DMS153 (cell line): ENCODE results near the gene TMEM219.

Experiments
- DNase-seq: peaks from one replicate; lab custom pipeline; 2025; lab: John Stamatoyannopoulos, UW

TMEM219 gene

DNA sequence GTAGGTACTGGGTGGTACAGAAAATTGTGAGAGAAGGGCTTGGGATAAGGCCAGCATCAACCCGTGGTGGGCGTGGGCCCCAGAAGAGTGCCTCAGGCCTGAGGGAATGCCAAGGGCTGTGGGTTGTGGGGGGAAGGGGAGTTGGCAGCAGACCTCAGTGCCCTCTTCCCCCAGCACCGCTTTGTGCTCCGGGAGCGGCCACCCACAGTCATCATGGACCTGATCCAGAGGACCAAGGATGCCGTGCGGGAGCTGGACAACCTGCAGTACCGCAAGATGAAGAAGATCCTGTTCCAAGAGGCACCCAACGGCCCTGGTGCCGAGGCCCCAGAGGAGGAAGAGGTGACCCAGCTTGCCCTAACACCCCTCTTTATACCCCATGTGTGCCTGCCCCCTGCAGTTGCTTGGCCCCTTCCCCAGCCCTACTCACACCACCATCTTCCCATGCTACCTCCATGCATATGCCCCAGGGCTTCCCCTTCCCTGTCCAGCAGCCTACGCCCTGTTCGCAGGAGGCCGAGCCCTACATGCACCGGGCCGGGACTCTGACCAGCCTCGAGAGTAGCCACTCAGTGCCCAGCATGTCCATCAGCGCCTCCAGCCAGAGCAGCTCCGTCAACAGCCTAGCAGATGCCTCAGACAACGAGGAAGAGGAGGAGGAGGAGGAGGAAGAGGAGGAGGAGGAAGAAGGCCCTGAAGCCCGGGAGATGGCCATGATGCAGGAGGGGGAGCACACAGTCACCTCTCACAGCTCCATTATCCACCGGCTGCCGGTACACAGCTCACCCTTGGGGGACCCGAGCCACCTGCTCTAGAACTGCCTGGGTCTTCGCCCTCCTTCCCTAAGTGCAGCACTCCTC is 20.9 kb downstream of the TMEM219 start:
- DNase-seq, result no peak

DNA sequence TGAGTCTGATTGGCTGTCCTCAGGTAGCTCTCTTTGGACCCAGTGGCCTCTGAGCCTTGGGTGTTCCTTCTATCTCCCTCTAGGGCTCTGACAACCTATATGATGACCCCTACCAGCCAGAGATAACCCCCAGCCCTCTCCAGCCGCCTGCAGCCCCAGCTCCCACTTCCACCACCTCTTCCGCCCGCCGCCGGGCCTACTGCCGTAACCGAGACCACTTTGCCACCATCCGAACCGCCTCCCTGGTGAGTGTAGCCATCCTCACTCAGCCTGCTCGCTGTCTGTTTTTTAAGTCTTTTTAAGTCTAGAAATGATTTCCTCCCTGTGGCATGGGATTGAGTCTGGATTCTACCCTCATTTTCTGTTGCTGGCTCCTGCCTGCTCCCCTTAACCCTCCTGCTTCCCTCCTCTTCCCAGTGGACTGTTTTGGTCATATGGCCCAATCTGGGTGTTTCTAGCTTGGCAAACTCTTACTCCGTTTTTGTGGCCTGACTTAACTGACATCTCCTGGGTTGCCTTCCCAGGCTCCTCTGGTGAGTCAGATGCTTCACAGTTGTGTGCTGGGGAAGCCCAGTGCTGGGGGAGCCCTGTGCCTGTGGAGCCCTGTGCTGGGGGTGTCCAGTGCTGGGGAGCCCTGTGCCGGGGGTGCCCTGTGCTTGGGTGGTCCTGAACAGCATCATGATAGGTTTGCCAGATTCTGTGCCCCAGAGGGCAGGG is 21.7 kb downstream of the TMEM219 start:
- DNase-seq, result no peak

DNA sequence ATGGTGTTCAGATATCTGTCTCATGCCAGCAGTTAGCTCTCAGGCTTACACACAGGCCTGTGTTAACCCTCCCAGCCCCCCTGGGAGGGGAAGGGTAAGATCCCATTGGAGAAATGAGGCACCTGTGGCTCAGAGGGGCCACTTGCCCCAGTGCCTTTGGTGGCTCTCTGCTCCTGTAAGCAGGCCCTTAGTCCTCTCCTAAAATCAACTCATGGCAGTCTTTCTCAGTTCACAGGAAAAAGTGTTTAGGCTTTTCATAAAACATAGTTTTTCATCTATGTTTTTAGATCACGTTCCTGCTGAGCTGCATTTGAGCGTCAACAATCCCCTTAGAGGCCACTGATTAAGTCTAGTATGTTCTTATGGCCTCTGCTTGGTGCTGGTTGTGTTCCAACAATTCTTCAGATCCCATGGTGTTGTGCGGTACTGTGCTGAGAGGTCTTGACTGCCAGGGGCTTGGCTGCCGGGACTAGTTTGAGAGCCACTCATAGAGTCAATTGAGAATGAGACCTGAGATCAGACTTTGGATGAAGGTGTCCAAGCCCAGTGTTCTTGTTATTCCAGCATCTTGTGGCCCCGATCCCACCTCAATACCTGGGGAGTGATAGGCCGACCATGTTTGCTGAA is 22.4 kb downstream of the TMEM219 start:
- no peak for DNase-seq

DNA sequence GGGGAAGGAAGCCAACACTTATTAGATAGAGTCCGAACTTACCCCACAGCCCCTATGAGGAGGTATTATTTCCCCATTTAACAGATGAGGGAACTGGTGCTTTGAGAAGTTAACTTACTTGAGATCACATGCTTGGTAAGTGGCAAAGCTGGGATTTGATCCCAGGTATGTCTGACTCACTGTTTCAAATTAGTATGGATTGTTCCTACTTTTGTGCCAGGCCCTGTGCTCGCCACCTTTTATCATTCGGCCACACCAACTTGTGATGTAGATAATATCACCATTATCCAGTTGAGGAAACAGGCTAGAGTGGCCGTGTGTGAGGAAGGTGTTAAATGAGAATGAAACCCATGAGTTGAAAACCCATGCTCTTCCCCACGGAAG is 22.9 kb downstream of the TMEM219 start:
- DNase-seq, result no peak

DNA sequence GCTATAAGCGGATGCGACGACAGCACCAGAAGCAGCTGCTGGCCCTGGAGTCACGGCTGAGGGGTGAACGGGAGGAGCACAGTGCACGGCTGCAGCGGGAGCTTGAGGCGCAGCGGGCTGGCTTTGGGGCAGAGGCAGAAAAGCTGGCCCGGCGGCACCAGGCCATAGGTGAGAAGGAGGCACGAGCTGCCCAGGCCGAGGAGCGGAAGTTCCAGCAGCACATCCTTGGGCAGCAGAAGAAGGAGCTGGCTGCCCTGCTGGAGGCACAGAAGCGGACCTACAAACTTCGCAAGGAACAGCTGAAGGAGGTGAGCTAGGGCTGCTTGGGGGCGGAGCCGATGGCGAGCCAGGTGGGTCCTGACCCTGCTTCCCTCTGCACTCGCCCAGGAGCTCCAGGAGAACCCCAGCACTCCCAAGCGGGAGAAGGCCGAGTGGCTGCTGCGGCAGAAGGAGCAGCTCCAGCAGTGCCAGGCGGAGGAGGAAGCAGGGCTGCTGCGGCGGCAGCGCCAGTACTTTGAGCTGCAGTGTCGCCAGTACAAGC is 23.5 kb downstream of the TMEM219 start:
- no peak for DNase-seq

DNA sequence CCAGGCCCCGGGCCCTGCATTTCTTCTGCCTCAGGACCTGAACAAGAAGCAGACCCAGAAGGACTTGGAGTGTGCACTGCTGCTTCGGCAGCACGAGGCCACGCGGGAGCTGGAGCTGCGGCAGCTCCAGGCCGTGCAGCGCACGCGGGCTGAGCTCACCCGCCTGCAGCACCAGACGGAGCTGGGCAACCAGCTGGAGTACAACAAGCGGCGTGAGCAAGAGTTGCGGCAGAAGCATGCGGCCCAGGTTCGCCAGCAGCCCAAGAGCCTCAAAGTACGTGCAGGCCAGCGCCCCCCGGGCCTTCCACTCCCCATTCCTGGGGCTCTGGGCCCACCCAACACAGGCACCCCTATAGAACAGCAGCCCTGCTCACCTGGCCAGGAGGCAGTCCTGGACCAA is 24.4 kb downstream of the TMEM219 start:
- DNase-seq, result no peak

DNA sequence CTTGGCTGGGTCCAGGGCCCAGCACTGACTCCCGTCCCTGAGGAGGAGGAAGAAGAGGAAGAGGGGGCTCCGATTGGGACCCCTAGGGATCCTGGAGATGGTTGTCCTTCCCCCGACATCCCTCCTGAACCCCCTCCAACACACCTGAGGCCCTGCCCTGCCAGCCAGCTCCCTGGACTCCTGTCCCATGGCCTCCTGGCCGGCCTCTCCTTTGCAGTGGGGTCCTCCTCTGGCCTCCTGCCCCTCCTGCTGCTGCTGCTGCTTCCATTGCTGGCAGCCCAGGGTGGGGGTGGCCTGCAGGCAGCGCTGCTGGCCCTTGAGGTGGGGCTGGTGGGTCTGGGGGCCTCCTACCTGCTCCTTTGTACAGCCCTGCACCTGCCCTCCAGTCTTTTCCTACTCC is 25.1 kb downstream of the TMEM219 start:
- no peak for DNase-seq

DNA sequence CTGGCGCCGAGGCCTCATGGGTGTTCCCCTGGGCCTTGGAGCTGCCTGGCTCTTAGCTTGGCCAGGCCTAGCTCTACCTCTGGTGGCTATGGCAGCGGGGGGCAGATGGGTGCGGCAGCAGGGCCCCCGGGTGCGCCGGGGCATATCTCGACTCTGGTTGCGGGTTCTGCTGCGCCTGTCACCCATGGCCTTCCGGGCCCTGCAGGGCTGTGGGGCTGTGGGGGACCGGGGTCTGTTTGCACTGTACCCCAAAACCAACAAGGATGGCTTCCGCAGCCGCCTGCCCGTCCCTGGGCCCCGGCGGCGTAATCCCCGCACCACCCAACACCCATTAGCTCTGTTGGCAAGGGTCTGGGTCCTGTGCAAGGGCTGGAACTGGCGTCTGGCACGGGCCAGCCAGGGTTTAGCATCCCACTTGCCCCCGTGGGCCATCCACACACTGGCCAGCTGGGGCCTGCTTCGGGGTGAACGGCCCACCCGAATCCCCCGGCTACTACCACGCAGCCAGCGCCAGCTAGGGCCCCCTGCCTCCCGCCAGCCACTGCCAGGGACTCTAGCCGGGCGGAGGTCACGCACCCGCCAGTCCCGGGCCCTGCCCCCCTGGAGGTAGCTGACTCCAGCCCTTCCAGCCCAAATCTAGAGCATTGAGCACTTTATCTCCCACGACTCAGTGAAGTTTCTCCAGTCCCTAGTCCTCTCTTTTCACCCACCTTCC is 25.6 kb downstream of the TMEM219 start:
- no peak for DNase-seq

DNA sequence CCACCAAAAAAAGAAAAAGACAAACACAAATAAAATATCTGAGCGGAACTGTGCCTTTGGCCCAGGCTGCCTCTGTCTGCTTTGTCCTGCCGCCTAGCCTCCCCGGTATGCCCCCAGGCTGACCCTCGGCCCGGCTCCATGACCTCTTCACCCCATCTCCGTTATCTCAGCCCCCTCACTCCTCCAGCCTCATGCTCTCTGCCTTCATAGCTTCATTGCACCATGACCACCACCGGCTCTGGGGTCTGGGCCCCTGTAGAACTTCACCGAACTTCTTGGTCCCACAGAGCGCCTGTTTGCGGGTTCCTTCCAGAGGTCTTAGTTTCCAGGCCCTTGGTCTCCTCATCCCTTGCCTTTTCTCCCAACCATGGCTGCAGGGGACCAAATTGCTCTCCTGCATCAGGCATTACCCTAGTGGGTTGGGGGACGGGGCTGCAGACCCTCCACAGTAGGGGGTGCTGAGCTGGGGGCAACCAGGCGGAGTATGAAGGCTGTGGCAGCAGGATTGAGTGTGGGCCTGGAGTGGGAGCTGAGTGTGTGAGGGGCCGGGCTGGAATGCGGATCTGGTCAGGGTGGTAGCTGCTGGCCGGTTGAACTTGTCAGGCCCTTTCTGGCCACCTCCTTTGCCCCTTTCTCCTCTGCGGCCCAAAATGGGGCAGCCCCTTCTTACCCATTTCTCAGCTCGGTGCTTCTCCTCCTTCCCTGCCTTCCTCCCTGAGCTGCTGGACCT is 26.6 kb downstream of the TMEM219 start:
- DNase-seq, result no peak

DNA sequence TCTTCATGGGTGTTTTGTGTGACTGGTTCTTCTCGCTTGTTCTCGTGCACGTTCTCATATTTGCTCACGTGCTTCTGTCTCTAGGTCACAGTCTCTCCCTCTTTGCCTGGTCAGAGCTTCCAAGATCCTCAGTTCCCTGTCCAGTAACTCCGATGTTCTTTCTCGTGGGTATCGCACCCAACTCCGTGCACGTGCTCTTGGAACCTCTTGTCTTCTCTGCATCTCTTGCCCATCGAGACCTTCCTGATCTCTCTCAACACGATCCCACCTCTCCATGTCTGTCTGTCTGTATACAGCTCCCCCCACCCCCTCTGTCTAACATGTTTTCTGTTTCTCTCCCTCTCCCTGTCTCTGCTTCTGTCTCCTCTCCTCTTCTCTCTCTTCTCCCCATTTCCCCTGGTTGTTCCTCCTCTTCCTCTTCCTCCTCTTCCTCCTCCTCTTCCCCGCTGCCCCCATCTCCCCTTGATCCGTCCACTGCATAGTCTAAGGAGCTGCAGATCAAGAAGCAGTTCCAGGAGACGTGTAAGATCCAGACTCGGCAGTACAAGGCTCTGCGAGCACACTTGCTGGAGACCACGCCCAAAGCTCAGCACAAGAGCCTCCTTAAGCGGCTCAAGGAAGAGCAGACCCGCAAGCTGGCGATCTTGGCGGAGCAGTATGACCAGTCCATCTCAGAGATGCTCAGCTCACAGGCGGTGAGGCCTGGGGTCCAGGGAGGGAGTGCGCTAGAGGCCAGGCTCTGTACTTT is 27.4 kb downstream of the TMEM219 start:
- DNase-seq, result no peak

DNA sequence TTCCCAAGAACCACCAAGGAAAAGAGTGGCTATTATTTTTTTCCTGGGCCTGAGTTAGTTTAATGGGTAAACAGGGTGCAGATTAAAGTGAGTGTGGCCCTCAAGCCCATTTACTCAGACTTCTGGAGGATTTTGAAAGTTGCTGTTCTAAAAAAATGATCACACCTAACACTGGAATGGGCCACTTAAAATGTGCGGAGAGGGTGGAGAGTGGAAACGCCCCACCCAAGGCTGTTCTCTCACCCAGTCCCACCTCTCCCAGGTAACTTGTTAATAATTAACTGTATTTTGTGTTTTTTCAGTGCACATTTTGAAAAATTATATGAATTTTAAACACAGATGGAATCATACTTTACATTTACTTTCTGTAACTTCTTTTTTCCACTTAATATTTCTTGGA is 28.2 kb downstream of the TMEM219 start:
- no peak for DNase-seq

DNA sequence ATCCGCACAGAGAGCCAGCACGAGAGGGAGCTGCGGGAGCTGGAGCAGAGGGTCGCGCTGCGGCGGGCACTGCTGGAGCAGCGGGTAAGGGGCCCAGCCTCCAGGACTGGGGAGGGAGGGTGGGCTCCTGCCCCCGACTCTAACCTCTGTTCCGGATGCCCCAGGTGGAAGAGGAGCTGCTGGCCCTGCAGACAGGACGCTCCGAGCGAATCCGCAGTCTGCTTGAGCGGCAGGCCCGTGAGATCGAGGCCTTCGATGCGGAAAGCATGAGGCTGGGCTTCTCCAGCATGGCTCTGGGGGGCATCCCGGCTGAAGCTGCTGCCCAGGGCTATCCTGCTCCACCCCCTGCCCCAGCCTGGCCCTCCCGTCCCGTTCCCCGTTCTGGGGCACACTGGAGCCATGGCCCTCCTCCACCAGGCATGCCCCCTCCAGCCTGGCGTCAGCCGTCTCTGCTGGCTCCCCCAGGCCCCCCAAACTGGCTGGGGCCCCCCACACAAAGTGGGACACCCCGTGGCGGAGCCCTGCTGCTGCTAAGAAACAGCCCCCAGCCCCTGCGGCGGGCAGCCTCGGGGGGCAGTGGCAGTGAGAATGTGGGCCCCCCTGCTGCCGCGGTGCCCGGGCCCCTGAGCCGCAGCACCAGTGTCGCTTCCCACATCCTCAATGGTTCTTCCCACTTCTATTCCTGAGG is 29.1 kb downstream of the TMEM219 start:
- no peak for DNase-seq

DNA sequence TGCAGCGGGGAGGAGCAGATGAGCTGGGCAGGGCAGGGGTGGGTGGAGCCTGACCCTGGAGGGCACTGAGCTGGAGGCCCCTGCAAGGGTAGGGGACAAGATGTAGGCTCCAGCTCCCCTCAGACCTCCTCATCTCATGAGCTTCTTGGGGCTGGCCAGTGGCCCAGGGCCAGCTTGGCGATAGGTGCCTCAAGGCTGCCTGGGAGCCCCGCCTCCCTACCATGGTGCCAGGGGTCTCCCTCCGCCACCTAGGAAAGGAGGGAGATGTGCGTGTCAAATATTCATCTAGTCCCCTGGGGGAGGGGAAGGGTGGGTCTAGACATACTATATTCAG is 29.7 kb downstream of the TMEM219 start:
- DNase-seq, result no peak

DNA sequence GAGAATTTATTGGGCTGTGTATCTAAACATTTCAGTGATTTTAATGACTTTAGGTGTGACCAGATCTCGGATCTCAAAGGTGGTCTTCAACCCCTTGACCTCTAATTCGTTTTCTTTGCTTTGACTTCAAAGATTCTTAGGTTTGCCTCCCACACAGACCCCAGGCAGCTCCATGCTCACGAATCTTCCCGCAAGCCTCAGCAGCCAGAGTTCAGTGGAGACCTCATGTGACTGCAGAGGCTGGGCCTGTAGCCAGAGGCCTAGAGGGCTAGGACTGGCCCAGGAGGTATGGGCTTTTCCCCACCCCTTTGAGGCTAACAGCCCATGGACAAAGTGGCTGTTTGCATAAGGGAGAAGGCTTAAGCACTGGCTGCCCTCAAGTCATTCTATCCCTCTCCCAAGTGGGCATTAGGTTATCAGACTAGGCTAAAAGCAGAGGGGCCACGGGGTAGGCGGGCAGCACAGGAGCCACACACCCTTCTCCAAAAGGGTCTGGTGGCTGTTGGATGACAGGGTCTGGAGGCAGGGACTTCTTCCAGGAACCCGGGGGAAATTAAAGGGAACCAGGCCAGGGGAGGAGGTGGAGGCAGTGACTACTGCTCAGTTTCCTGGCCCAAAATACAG is 30.6 kb downstream of the TMEM219 start:
- no peak for DNase-seq

DNA sequence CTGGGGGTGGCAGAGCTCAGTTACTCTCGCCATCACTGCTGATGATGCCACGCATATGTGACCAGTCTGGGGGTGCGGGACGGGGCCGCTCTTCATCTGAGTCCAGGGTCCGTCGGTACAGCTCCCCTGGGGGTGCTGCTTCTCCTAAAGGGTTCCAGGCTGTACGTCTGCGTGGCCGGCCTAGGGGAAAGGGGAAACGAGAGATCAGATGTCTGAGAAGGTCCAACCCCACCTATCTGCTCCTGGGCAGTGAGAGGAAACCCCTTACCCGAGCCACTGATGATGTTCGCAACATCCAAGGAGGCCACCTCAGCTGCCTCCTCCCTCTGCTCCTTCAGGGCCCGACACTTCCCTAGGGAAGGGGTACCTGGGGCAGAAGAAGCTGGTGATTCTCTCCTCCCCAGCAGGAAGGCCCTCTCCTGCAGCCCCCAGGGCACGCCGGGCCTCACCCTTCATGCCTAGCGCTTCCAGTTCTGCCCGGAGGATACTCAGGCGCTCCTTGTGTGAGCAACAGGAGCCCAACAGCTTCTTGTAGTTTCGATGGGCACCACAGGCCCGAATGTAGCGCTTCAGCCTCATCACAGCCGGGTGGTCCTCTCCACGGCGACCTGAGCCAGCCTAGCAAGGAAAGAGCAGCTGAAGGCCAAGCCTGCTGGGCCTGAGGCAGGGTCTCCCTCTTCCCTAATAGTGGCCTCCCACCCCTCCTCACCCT is 31.5 kb downstream of the TMEM219 start:
- DNase-seq, result no peak

DNA sequence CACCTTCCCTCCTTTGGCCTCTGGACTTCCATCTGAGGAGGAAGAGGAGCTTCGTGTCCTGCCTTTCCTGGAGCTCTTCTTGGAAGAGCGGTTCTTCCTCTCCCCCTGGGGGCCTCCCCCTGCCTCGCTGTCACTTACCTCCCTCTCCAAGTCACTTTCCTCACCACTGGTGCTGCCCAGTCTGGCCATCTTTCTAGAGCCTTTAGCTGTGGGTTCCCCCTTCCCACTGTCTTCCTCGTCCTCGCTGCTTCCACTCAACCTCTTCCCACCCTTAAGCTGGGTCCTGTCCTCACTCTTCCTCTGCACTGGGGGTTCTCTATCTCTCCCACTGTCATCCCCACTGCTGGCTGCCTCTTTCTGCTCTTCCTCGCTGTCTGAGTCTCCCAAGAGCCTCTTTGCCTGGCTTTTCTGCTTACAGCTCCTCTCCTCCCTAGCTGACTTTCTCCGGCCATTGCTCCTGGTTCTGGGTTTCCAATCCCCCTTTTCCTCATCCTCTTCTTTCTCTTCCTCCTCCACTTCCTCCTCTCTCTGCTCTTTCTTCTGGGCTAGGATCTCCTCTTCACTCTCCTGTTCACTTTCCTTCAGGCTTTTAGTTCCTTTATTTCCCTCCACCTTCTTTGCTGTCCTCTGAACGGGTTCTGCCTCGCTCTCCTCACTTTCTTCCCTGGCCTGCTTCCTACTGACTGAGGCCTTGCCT is 32.2 kb downstream of the TMEM219 start:
- no peak for DNase-seq

DNA sequence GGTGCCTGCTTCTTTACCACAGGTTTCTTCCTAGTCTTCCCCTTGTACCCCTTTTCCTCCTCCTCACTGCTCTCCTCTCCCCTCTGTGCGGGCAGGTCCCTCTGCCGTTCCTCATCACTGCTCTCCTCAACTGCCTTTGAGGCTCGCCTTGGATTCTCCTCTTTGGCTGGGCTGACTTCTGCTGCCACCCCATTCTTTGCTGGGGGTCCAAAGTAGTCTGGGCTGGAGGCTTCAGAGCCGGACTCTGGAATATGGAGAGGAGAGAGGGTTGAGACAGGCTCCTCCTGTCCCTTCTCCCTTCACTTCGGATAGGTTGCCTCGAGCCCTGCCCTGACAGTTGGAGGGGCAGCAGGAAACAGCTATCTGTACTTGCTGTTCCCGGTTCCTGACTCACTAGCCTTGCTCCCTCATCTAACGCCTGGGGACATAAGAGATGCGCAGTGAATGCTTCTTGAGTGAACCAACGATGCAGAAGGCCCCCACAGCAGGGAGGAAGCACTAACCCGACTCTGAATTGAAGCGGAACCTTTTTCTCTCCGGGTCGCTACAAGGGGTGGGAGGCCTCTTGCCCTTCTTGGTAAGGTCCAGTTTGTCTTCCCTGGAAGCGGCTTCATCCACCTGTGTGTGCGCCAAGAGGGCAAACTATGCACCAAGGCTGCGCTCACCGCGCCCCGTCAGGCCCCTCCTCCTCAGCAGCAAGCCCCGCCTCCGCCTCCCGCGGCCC is 32.9 kb downstream of the TMEM219 start:
- DNase-seq, result no peak
